Measurements from ENCODE around the gene ERP27.

Gene ERP27

DNA sequence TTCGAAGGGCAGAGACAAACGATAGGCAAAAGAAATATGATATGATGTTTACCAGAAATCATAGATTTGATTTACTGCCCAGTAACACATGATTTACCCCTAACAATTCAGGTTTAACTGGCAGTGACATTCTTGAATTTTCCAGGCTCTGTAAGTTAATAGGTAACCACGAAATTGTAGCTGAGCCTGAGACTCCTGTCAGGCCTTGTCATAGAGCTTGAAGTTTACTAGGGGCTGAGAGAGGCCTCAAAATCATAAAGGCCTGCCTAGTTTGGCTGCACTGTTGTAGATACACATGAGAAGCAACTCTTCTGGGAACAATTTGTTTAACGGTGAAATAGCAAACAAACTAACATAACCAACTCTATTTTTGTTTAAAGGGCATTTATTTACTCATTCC is 3.3 kb downstream of the ERP27 start:
- no peak for DNase-seq (ENCODE audit: low read depth)

- DNase-seq (ENCODE audit: low read depth): no peak
These were observed 3.8 kb downstream of the ERP27 start for GRCh38 chr12:14934511-14934910.

DNA sequence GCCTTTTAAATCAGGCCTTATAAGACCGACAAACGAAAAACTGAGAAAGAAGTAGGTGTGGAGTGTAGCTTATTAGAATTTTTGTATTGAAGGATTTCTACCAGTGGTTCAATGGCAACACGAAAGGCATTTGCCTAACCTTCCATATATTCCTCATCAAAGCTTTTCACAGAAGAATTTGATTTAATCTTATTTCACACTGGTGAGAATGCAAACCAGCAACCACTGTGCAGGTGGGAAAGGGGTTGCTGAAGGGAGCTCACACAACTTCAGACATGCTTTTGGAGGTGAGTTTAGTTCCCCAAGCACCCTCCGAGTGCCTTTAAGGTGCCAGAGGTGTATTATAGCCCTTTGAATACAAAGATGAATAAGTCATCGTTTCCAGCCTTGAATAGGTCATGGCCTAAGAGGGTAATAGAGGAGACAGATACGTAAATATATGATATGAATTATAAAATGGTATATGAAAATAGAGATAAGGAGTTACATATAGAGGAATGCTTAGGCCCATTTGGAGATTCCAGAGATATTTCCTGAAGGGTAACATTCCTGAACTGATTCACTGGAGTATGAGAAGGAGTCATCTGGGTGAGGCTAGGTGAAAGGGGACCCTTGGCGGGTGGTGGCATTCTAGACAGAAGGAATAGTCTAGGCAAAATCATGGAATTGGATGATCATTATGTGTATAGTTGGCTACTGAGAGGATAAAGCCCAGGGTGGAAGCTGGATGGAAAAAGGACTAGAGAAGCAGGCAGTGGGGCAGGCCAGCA is 6.4 kb downstream of the ERP27 start:
- no peak for DNase-seq (ENCODE audit: low read depth)

GRCh38 chr12:14931359-14931758 is 7.0 kb downstream of the ERP27 start:
- DNase-seq (ENCODE audit: low read depth): no peak

GRCh38 chr12:14930299-14930698 is 8.0 kb downstream of the ERP27 start:
- no peak for DNase-seq (ENCODE audit: low read depth)

- no peak for DNase-seq (ENCODE audit: low read depth)
These were observed 9.4 kb downstream of the ERP27 start for GRCh38 chr12:14928931-14929330.

GRCh38 chr12:14927267-14927666 is 11.1 kb downstream of the ERP27 start:
- no peak for DNase-seq (ENCODE audit: low read depth)

- no peak for DNase-seq (ENCODE audit: low read depth)
These were observed 13.8 kb downstream of the ERP27 start for GRCh38 chr12:14924541-14924940.

GRCh38 chr12:14923944-14924343 is 14.4 kb downstream of the ERP27 start:
- no peak for DNase-seq (ENCODE audit: low read depth)

DNA sequence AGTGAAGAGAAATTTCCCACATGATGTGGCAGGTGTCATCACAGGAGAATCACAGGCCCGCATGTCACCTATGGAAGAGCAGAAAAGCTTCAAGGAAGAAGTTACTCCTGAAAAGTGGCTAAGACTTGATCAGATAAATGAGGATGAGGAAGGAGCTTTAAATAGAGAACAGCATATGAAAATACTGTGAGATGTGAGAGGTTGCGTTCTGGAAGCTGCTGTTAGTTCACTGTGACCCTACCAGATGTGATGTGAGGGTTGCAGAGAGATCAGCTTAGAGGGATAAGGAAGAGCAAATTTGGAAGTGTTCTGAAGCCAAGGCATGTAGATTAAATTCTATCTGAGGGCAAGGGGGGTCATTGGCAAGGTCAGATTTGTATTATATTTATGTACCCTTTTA is 17.1 kb downstream of the ERP27 start:
- DNase-seq (ENCODE audit: low read depth): no peak

GRCh38 chr12:14920475-14921126 is 17.7 kb downstream of the ERP27 start:
- DNase-seq (ENCODE audit: low read depth): no peak

DNA sequence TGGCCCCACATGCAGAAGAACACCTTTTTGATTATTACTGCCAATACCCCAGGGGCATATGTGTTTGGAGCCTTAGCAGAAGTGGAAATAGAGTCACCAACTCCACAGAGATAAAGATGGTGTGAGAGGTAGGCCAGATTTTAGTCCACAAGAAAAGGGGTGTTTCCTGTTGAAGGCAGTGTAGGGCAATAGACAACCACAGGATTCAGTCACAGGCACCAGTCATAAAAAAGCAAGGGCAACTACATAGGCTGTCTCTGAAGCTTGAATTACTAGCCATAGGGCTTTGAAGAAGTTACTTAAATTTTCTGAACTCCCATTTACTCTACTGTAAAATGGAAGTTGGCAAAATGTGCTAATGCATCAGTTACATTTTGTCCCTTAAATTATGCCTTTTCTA is 18.9 kb downstream of the ERP27 start:
- DNase-seq (ENCODE audit: low read depth): no peak

DNA sequence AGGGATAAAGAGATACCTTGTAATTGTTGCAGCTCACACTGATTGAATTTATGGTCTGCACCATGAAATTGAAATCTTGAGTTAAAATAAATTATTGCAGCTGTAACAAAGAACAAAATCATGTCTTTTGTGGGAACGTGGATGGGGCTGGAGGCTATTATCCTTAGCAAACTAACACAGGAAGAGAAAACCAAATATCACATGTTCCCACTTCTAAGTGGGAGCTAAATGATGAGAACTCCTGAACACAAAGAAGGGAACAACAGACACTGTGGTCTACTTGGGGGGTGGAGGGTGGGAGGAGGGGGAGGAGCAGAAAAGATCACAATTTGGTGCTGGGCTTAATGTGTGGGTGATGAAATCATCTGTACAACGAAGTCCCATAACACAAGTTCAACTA is 22.6 kb downstream of the ERP27 start:
- DNase-seq (ENCODE audit: low read depth): no peak

- no peak for DNase-seq (ENCODE audit: low read depth)
These were observed 25.0 kb downstream of the ERP27 start for GRCh38 chr12:14913381-14913781.

GRCh38 chr12:14911131-14911530 is 27.2 kb downstream of the ERP27 start:
- no peak for DNase-seq (ENCODE audit: low read depth)

DNA sequence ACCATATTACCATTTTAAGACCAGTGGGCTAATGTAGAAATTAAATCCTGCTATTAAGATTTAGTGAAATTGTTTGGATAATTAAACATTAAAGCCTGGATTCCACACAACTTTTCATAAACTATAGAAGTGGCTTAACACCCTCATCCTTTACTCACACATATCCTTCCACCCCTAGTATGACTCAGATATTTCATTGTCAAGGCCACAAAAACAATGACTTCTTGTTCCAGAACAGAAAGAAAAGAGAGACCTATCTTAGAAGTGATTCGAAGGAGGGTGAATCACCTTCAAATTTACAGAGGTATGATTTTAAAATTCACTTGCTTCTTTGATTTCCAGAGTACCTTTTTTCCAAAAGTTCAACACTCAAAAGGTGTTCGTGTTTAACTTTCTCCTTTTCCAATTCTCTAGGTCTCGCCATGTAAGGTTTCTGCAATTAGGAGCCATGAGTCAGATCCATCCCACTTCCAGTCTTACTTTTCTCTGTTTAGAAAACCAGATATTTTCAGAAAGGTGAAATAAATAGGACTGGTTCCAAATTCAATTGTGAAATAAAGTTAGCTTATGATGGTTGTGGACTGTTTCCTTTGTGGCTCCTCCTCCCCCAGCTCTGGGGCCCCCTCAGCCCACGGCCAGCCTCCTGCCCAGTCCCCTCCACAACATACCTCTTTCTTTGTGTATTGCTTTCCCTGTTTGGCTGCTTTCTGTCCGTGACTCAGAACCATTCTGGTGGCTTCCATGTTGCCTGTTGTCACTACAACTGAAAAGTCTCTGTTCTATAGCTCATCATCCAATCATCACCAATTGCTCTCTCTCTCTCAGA is 28.0 kb downstream of the ERP27 start:
- DNase-seq (ENCODE audit: low read depth): no peak

- no peak for DNase-seq (ENCODE audit: low read depth)
These were observed 30.4 kb downstream of the ERP27 start for GRCh38 chr12:14907953-14908352.

DNA sequence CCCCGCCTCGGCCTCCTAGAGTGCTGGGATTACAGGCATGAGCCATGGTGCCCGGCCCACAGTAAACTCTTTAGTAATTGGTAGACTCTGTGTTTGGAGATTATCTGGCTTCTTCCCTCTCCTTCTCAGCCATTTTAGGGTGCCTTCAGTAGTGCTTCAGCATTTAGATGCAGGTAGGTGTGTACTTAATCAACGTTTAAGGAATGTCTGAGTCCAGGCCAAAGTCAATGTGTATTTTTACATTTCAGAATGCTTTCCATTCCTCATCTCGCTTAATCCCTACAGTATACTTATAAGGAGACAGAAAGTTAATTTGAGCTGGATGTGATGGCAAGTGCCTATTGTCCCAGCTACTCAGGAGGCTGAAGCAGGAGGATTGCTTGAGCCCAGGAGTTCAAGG is 32.2 kb downstream of the ERP27 start:
- DNase-seq (ENCODE audit: low read depth): no peak

- DNase-seq (ENCODE audit: low read depth): no peak
These were observed 32.9 kb downstream of the ERP27 start for GRCh38 chr12:14905269-14906004.

GRCh38 chr12:14904854-14905253 is 33.5 kb downstream of the ERP27 start:
- no peak for DNase-seq (ENCODE audit: low read depth)

- no peak for DNase-seq (ENCODE audit: low read depth)
These were observed 34.8 kb downstream of the ERP27 start for GRCh38 chr12:14903386-14904098.

GRCh38 chr12:14902465-14902864 is 35.9 kb downstream of the ERP27 start:
- DNase-seq (ENCODE audit: low read depth): no peak
